NCI-H2029 (cell line): ENCODE results near the gene LRMDA.
A peak's percentile ranks its signal among the peaks of the same experiment; 100 is the strongest.

Experiments
- DNase-seq: peaks from one replicate; lab custom pipeline; 2025; lab: John Stamatoyannopoulos, UW

The LRMDA gene

GRCh38 chr10:76206797-76207352, 775.5 kb downstream of the LRMDA start:
- no peak for DNase-seq

DNA sequence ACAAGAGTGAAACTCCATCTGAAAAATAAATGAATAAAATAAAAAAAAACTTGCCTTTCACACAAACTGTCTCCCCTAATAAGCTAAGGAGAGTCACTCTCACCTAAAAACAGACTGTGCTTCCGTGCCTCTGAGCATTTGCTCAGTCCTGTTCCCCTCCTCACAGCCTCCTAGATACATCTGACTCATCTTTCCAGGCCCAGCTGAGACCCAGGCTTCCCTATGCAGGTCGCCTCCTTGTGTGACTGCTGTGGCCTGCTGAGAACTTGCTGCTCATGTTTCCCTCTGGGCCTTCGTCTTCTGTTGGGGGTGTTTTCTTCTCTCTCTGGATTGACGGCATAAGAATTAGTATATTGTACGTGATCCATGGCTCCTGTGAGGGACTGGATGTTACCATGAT, 777.7 kb downstream of the LRMDA start:
- no peak for DNase-seq

DNA sequence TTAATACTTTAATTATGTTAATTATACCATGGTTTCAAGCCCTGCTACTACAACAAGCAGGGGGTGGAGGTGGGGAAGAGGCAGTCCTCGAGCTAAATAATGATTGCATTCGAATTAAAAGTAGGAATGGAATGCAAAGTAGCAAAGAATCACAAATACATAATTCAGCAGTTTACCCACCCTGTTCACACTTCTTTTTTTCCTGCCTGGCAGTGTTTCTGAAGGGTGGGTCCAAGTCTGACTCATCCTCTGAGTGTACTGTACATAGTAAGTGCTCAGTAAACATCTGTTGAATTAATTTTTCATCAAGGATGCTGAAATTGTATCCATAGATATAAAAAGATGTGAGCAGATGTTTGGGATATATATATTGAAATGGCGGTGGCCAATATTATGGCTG, 778.8 kb downstream of the LRMDA start:
- no peak for DNase-seq

DNA sequence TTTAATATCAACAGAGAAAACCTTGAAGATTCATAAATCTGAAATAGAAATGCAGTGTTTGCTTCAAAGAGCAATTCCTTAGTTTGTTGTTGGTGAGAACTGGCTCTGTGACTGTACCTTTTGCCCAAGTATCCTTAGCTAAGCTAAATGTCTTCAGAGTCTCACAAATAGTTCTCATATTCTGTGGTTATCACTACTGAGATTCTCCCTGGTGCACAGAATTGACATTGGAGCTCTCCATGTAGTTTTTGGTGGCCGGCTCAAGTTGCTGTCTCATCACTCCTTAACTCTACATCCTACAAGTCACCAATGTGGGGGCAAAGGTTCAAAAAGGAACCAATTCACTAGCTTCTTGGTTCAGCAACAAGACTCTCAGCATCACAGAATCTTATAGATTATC, 780.3 kb downstream of the LRMDA start:
- no peak for DNase-seq

GRCh38 chr10:76213876-76214275, 782.5 kb downstream of the LRMDA start:
- DNase-seq: no peak

GRCh38 chr10:76218035-76218434, 786.6 kb downstream of the LRMDA start:
- DNase-seq: no peak

- DNase-seq: no peak
Measured at GRCh38 chr10:76229341-76229740, 797.9 kb downstream of the LRMDA start.

GRCh38 chr10:76230921-76231285, 799.5 kb downstream of the LRMDA start:
- DNase-seq: no peak

DNA sequence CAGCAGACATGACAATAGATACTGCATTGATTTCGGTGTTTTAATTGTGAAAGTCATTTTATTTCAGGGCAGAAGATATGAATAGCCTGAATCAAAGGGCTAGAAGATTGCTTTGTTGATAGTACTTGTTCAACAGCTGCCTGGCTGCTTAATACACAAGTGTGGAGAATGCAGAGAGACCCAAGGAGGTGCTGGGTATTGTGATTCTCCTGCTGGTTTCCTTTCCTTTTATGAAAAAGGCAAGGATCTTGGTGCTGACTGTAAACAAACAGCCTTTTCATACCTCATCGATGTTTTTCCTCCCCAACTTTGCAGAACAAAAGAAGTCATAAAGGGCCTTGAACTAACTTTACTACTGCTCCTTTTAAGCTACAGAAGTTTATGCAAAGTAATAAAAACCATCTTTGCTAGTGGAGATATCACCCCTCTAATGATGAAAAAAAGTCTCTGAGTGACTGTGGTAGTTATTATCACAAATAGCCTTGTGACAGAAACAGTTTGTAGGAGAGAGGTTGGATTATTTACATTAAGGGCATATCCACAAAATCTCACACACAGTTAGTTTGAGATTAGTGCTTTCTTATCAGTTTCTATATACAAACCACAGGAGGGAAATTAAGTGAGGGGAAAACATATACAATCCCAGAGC, 800.0 kb downstream of the LRMDA start:
- no peak for DNase-seq

GRCh38 chr10:76234499-76235226, 803.2 kb downstream of the LRMDA start:
- DNase-seq: no peak

DNA sequence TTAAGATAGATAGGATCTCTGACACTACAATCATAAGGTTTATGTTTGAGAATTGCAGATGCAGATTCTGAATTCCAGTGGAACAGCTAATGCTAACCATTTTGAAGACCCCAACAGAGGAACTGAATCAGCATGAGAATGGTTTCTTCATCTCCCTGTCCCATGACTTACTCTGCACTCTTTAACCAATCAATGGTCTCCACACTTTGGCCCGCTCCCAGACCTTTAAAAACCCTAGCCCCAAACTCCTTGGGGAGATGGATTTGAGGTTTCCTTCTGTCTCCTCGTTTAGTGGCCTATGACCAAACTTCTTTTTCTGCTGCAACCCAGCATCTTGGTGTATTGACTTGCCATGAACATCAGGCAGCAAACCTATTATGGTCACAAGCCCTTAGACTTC, 804.9 kb downstream of the LRMDA start:
- no peak for DNase-seq

DNA sequence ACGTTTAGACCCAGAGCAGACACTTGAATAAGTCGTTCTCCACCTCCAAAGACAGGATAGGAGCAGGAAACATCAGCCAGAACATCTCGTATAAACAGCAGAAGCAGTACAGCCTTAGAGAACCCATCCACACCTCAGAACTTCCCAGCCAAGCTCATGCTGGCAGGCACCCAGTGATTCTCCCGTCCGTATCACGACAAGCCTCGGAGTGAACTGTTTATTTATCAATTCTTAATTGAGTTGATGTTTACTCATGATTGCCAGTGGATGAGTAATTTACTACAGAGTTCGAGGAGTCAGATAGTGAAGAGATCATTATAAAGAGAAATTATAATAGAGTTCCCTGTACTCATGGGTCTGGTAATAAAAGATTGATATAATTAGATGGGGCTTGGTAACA, 811.5 kb downstream of the LRMDA start:
- DNase-seq: peak; percentile 2

DNA sequence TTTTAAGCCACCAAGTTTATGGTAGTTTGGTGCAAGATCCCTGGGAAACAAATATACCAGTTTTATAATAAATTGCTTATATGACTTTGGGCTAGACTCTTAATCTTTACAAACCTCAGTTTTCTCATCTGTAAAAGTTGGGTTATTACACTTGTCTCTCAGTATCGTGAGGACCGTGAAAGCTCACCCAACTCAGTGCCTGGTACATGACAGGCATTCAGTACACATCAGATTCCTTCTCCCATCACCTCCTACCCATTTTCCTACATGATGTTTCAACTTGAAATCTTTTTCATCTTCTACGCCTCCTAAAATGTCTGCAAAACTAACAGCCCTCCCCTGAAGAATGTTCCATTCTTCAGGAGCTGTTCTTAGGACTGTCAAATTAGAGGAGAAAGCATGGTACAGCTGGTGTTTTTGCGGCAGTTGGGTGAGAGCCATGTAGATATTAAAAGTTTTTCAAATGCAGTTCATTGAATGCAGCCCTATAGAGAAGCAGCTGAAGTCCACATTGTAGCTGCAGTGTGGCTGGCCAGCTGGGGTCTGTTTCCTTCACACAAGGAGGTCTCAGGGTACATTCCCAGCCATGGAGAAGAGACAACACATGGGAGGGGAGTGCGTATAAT, 812.8 kb downstream of the LRMDA start:
- no peak for DNase-seq

GRCh38 chr10:76245951-76246495, 814.6 kb downstream of the LRMDA start:
- no peak for DNase-seq

GRCh38 chr10:76248649-76249200, 817.3 kb downstream of the LRMDA start:
- no peak for DNase-seq

- no peak for DNase-seq
Measured at GRCh38 chr10:76251841-76252671, 820.6 kb downstream of the LRMDA start.

DNA sequence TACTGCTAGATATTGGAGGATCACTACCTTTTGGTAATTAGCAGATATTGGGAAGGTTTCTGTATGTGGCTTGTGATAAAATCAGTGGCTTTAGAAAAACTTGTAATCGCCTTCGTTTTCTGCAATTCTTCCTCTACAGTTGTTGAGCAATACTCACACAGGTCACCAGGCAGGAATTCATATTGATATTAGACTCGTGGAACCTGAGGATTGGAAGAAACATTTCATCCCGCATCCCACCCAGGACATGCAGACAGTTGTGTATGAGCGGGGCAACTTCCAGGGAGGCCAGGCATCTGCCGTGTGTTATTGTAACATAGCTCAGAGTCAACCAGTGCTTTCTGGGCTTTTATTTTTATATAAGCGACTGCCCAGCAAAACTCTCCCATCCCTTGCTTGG, 821.3 kb downstream of the LRMDA start:
- DNase-seq: no peak

DNA sequence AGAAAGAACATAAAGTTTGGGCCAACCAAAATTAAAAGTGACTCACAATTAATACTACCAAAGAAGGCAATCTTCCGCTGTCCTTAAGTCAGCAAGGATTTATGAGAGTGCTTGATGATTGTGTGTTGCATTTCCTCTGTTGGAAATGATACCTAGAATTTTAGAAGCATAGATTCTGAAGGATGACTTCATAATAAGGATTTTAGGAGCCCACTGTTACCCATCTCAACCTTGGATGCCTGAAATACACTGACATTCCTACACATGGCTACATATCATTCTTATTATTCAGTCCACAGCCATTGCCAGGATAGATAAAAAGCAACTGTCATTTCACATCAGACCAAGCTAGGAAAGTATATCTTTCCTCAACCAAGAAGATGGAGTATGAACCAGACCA, 823.8 kb downstream of the LRMDA start:
- no peak for DNase-seq

DNA sequence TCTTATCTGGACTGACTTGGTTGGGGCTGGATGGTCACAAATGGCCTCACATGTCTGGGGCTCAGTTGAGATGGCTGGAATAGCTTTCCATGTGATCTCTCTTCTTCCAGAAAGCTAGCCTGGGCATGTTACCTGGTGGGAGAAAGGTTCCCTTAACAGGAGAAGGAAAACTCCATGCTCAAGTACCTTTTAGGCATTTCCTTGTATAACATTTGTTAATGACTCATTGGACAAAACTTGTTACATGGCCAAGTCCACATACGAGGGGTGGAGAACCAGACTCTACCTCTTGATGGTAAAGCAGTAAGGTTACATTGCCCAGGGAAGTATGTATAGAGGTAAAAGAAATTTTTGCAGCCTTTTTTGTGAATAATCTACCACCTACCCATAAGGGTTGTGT, 826.4 kb downstream of the LRMDA start:
- no peak for DNase-seq

- no peak for DNase-seq
Measured at GRCh38 chr10:76265441-76266113, 834.2 kb downstream of the LRMDA start.

- no peak for DNase-seq
Measured at GRCh38 chr10:76268530-76268929, 837.1 kb downstream of the LRMDA start.
